ENCODE data around the gene EEF1AKMT3. TPM values are rescaled to one million over a fixed set of nuclear protein-coding genes. Genes with fewer than 3 reads are reported as not detected.
A peak's percentile ranks its signal among the peaks of the same experiment; 100 is the strongest.

The EEF1AKMT3 gene
- total RNA-seq, 1 donor, result 8.3 TPM

DNA sequence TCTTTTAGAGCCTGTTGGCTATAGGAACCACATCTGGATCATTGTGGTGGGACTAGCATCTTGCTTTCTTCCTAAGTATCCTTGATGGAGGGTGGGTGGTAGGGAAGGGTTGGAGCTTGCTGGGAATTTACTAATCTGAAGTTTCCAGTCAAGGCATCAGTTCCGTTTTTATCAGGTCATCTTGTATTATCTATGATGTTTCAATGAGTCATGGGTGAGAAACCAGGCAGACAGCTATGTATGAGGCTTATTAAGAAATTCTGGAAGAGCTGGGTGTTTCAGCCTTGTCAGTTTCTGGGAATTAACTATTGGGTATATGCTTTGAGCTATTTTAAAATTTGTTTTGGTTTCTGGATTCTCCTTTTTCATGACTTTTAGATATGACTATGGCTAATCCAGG is 21.5 kb downstream of the EEF1AKMT3 start:
- H3K27me3 ChIP-seq (ENCODE audit: insufficient read depth, low read length), result no peaks in the 10 kb centered on the region

DNA sequence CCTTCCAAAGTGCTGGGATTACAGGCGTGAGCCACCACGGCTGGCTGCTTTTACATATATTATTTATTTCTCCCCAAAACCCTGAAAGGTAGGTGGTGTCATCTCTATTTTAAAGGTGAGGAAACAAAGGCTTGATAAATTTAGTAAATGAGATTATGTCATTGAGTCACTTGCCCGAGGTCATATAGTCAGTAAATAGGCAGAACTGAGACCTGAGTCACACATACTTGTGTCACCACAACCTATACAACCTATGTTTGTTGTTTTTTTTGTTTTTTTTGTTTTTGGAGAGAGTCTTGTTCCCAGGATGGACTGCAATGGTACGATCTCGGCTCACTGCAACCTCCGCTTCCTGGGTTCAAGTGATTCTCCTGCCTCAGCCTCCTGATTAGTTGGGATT is 22.9 kb downstream of the EEF1AKMT3 start:
- Histone ChIP-seq H4K20me1 (ENCODE audit: insufficient read depth, low read length) (no peaks in the 10 kb centered on the region), H3K27ac (ENCODE audit: low read depth, low read length) (peak overlapping the region; percentile 56), H3K4me1 (ENCODE audit: insufficient read depth, low read length) (peaks cover 13% of the 10 kb centered on the region), H3K36me3 (ENCODE audit: insufficient read depth, low read length) (peaks cover 65% of the 10 kb centered on the region), H3K9me3 (ENCODE audit: low read depth, low read length) (no peaks in the 10 kb centered on the region), H3K27me3 (ENCODE audit: insufficient read depth, low read length) (no peaks in the 10 kb centered on the region), H3K4me2 (ENCODE audit: insufficient read depth, low read length) (no peak overlapping the region), H3K79me2 (ENCODE audit: insufficient read depth, low read length) (peaks cover 12% of the 10 kb centered on the region), H3K4me3 (ENCODE audit: insufficient read depth, low read length) (no peak overlapping the region), H2AFZ (ENCODE audit: low read length) (no peak overlapping the region)
- no peak for DNase-seq (ENCODE audit: insufficient read length, low spot score, missing footprints)
- TF ChIP-seq, protein P1, sequence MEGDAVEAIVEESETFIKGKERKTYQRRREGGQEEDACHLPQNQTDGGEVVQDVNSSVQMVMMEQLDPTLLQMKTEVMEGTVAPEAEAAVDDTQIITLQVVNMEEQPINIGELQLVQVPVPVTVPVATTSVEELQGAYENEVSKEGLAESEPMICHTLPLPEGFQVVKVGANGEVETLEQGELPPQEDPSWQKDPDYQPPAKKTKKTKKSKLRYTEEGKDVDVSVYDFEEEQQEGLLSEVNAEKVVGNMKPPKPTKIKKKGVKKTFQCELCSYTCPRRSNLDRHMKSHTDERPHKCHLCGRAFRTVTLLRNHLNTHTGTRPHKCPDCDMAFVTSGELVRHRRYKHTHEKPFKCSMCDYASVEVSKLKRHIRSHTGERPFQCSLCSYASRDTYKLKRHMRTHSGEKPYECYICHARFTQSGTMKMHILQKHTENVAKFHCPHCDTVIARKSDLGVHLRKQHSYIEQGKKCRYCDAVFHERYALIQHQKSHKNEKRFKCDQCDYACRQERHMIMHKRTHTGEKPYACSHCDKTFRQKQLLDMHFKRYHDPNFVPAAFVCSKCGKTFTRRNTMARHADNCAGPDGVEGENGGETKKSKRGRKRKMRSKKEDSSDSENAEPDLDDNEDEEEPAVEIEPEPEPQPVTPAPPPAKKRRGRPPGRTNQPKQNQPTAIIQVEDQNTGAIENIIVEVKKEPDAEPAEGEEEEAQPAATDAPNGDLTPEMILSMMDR (IDR thresholded peaks at IDR 0.05; ENCODE audit: extremely low read depth, low read depth, low read length), result no peak

More for the DNA sequence above, 21.5 kb downstream of the EEF1AKMT3 start:
- Histone ChIP-seq H4K20me1 (ENCODE audit: insufficient read depth, low read length) (no peaks in the 10 kb centered on the region), H3K4me2 (ENCODE audit: insufficient read depth, low read length) (peak overlapping the region; percentile 62), H3K4me3 (ENCODE audit: insufficient read depth, low read length) (no peak overlapping the region), H3K36me3 (ENCODE audit: insufficient read depth, low read length) (peaks cover 52% of the 10 kb centered on the region), H2AFZ (ENCODE audit: low read length) (peak overlapping the region; percentile 10), H3K27ac (ENCODE audit: low read depth, low read length) (peak overlapping the region; percentile 88), H3K9me3 (ENCODE audit: low read depth, low read length) (no peaks in the 10 kb centered on the region), H3K4me1 (ENCODE audit: insufficient read depth, low read length) (peaks cover 13% of the 10 kb centered on the region), H3K79me2 (ENCODE audit: insufficient read depth, low read length) (peaks cover 12% of the 10 kb centered on the region)
- TF ChIP-seq, protein P1 (IDR thresholded peaks at IDR 0.05; ENCODE audit: extremely low read depth, low read depth, low read length), result no peak
- DNase-seq (ENCODE audit: insufficient read length, low spot score, missing footprints), result peak; percentile 93

DNA sequence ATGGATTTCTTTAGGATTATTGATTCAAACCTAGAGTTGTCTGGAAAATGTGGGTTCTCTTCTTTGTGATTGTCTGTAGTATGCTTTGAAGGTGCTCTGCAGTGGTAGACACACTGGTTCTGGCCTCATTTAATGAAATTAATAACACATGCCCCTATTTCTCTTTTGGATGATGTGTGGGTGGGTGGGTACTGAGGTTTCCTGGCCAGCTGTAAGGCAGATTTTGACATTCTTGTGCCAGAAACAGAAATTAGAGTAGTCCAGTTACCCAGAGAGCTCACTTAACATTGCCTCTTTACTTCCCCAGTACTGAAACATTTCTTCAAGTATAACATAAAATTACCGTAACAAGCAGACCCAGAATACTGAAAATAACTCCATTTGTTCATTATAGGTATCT is 24.6 kb downstream of the EEF1AKMT3 start:
- Histone ChIP-seq H2AFZ (ENCODE audit: low read length) (no peak overlapping the region), H3K36me3 (ENCODE audit: insufficient read depth, low read length) (peaks cover 61% of the 10 kb centered on the region), H3K9me3 (ENCODE audit: low read depth, low read length) (no peaks in the 10 kb centered on the region), H3K27me3 (ENCODE audit: insufficient read depth, low read length) (no peaks in the 10 kb centered on the region), H3K4me3 (ENCODE audit: insufficient read depth, low read length) (no peak overlapping the region), H4K20me1 (ENCODE audit: insufficient read depth, low read length) (no peaks in the 10 kb centered on the region), H3K27ac (ENCODE audit: low read depth, low read length) (no peak overlapping the region), H3K4me2 (ENCODE audit: insufficient read depth, low read length) (no peak overlapping the region), H3K4me1 (ENCODE audit: insufficient read depth, low read length) (peaks cover 13% of the 10 kb centered on the region), H3K79me2 (ENCODE audit: insufficient read depth, low read length) (peaks cover 12% of the 10 kb centered on the region)
- TF ChIP-seq, protein P1 (IDR thresholded peaks at IDR 0.05; ENCODE audit: extremely low read depth, low read depth, low read length), result no peak
- no peak for DNase-seq (ENCODE audit: insufficient read length, low spot score, missing footprints)

- Histone ChIP-seq H2AFZ (ENCODE audit: low read length) (no peak overlapping the region), H3K4me1 (ENCODE audit: insufficient read depth, low read length) (peaks cover 13% of the 10 kb centered on the region), H3K4me3 (ENCODE audit: insufficient read depth, low read length) (no peak overlapping the region), H3K27me3 (ENCODE audit: insufficient read depth, low read length) (no peaks in the 10 kb centered on the region), H4K20me1 (ENCODE audit: insufficient read depth, low read length) (no peaks in the 10 kb centered on the region), H3K4me2 (ENCODE audit: insufficient read depth, low read length) (no peak overlapping the region), H3K36me3 (ENCODE audit: insufficient read depth, low read length) (peaks cover 60% of the 10 kb centered on the region), H3K27ac (ENCODE audit: low read depth, low read length) (no peak overlapping the region), H3K79me2 (ENCODE audit: insufficient read depth, low read length) (peaks cover 12% of the 10 kb centered on the region), H3K9me3 (ENCODE audit: low read depth, low read length) (no peaks in the 10 kb centered on the region)
- TF ChIP-seq, protein P1 (IDR thresholded peaks at IDR 0.05; ENCODE audit: extremely low read depth, low read depth, low read length), result no peak
- no peak for DNase-seq (ENCODE audit: insufficient read length, low spot score, missing footprints)
These were observed 25.5 kb downstream of the EEF1AKMT3 start for GRCh38 chr12:57797933-57798332.
